Measurements from ENCODE around the gene ZNF189.

DNA sequence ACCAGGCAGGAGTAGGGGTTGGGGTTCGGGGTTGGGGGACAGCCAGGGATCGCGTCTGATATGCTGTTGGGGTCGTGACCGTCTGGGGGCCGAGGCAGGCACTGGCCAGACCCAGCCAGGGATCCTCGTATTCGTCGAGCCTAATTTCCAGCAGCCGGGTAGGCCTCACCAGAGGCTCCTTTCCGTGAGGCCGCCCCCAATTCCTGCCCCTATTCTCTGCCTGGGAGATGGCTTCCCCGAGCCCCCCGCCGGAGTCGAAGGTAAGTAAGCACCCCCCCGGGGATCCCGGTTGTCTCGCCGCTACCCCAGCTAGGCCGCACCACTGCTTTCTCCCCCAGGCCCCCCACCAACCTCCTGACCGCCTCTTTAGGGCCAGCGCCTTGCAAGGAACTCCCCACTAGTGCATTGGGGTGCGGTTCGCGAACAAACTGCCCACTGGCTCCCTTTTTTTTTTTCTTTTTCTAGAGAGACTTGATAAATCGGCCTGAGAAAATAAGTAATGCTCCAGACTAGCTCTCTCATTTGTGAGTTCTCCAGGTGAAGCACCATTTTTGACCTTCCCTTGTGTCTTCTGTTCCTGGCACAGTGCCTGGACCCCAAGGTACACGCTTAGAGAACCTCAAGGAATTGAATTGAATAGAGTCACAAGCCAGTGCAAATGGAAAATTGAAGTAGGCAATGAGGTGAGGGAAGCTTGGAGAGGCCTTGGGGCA lies 435 bp downstream of the ZNF189 start:
- TF ChIP-seq, protein P1, sequence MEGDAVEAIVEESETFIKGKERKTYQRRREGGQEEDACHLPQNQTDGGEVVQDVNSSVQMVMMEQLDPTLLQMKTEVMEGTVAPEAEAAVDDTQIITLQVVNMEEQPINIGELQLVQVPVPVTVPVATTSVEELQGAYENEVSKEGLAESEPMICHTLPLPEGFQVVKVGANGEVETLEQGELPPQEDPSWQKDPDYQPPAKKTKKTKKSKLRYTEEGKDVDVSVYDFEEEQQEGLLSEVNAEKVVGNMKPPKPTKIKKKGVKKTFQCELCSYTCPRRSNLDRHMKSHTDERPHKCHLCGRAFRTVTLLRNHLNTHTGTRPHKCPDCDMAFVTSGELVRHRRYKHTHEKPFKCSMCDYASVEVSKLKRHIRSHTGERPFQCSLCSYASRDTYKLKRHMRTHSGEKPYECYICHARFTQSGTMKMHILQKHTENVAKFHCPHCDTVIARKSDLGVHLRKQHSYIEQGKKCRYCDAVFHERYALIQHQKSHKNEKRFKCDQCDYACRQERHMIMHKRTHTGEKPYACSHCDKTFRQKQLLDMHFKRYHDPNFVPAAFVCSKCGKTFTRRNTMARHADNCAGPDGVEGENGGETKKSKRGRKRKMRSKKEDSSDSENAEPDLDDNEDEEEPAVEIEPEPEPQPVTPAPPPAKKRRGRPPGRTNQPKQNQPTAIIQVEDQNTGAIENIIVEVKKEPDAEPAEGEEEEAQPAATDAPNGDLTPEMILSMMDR (IDR thresholded peaks at IDR 0.05), result no peak
- TF ChIP-seq POLR2AphosphoS5 (IDR thresholded peaks at IDR 0.05), result no peak

Measured in breast epithelium (tissue), 3 donors.